ENCODE measurements around the gene RAI1.

RAI1 gene

DNA sequence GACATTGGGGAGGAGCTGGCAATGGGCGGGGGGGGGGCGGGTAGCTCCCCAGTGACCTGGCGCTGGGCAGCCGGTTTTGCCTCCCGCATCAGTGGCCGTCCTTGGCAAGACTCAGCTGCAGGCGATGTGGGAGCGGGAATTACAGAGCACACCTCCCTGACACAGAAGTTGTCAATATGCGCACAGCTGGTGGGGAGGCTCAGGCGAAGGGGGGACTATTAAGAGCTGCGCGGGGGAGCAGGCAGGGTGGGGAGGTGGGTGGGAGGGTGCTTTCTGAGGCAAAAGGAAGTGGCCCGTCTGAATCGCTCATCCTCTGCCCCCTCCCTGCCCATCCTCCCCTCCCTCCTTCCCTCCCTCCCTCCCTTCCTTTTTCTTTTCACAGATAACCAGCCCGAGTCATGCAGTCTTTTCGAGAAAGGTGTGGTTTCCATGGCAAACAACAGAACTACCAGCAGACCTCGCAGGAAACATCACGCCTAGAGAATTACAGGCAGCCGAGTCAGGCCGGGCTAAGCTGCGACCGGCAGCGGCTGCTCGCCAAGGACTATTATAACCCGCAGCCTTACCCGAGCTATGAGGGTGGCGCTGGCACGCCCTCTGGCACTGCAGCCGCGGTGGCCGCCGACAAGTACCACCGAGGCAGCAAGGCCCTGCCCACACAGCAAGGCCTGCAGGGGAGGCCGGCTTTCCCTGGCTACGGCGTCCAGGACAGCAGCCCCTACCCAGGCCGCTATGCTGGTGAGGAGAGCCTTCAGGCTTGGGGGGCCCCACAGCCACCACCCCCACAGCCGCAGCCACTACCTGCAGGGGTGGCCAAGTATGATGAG is 111.5 kb downstream of the RAI1 start:
- Histone ChIP-seq H3K9ac (ENCODE audit: low read depth in 1 of 2, low read length in 2 of 2) (no peak overlapping the region), H3K9me3 (ENCODE audit: control insufficient read depth in 1 of 2, low read length in 2 of 2) (no peaks in the 10 kb centered on the region), H3K36me3 (ENCODE audit: control insufficient read depth in 1 of 2, insufficient read depth in 2 of 2, low read length in 2 of 2) (peaks cover 3 to 39% of the 10 kb centered on the region in 2 donors), H3K27me3 (ENCODE audit: control insufficient read depth in 1 of 2, insufficient read depth in 2 of 2, low read length in 2 of 2) (no peaks in the 10 kb centered on the region), H3K27ac (ENCODE audit: low read depth, low read length) (no peak overlapping the region), H3K4me3 (ENCODE audit: low read depth in 1 of 2, low read length in 2 of 2) (no peak overlapping the region), H3K4me1 (ENCODE audit: control insufficient read depth in 1 of 2, insufficient read depth in 2 of 2, low read length in 2 of 2) (peaks cover 17 to 20% of the 10 kb centered on the region in 2 donors)

DNA sequence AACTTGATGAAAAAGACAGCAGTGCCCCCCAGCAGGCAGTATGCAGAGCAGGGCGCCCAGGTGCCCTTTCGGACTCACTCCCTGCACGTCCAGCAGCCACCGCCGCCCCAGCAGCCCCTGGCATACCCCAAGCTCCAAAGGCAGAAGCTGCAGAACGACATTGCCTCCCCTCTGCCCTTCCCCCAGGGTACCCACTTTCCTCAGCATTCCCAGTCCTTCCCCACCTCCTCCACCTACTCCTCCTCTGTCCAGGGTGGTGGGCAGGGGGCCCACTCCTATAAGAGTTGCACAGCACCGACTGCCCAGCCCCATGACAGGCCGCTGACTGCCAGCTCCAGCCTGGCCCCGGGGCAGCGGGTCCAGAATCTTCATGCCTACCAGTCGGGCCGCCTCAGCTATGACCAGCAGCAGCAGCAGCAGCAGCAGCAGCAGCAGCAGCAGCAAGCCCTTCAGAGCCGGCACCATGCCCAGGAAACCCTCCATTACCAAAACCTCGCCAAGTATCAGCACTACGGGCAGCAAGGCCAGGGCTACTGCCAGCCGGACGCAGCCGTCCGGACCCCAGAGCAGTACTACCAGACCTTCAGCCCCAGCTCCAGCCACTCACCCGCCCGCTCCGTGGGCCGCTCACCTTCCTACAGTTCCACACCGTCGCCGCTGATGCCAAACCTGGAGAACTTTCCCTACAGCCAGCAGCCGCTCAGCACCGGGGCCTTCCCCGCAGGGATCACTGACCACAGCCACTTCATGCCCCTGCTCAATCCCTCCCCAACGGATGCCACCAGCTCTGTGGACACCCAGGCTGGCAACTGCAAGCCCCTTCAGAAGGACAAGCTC is 112.3 kb downstream of the RAI1 start:
- Histone ChIP-seq H3K36me3 (ENCODE audit: control insufficient read depth in 1 of 2, insufficient read depth in 2 of 2, low read length in 2 of 2) (peaks cover 3 to 42% of the 10 kb centered on the region in 2 donors), H3K4me3 (ENCODE audit: low read depth in 1 of 2, low read length in 2 of 2) (no peak overlapping the region), H3K27ac (ENCODE audit: low read depth, low read length) (no peak overlapping the region), H3K27me3 (ENCODE audit: control insufficient read depth in 1 of 2, insufficient read depth in 2 of 2, low read length in 2 of 2) (no peaks in the 10 kb centered on the region), H3K4me1 (ENCODE audit: control insufficient read depth in 1 of 2, insufficient read depth in 2 of 2, low read length in 2 of 2) (peaks cover 17 to 20% of the 10 kb centered on the region in 2 donors), H3K9me3 (ENCODE audit: control insufficient read depth in 1 of 2, low read length in 2 of 2) (no peaks in the 10 kb centered on the region), H3K9ac (ENCODE audit: low read depth in 1 of 2, low read length in 2 of 2) (no peak overlapping the region)

DNA sequence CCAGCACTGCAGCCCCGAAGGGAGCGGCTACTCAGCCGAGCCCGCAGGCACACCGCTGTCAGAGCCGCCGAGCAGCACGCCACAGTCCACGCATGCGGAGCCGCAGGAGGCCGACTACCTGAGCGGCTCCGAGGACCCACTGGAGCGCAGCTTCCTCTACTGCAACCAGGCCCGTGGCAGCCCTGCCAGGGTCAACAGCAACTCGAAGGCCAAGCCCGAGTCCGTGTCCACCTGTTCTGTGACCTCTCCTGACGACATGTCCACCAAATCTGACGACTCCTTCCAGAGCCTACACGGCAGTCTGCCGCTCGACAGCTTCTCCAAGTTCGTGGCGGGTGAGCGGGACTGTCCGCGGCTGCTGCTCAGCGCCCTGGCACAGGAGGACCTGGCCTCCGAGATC is 113.1 kb downstream of the RAI1 start:
- Histone ChIP-seq H3K36me3 (ENCODE audit: control insufficient read depth in 1 of 2, insufficient read depth in 2 of 2, low read length in 2 of 2) (peaks cover 3 to 49% of the 10 kb centered on the region in 2 donors), H3K9ac (ENCODE audit: low read depth in 1 of 2, low read length in 2 of 2) (no peak overlapping the region), H3K27me3 (ENCODE audit: control insufficient read depth in 1 of 2, insufficient read depth in 2 of 2, low read length in 2 of 2) (no peaks in the 10 kb centered on the region), H3K4me3 (ENCODE audit: low read depth in 1 of 2, low read length in 2 of 2) (no peak overlapping the region), H3K27ac (ENCODE audit: low read depth, low read length) (no peak overlapping the region), H3K4me1 (ENCODE audit: control insufficient read depth in 1 of 2, insufficient read depth in 2 of 2, low read length in 2 of 2) (peaks cover 17 to 18% of the 10 kb centered on the region in 2 donors), H3K9me3 (ENCODE audit: control insufficient read depth in 1 of 2, low read length in 2 of 2) (no peaks in the 10 kb centered on the region)

DNA sequence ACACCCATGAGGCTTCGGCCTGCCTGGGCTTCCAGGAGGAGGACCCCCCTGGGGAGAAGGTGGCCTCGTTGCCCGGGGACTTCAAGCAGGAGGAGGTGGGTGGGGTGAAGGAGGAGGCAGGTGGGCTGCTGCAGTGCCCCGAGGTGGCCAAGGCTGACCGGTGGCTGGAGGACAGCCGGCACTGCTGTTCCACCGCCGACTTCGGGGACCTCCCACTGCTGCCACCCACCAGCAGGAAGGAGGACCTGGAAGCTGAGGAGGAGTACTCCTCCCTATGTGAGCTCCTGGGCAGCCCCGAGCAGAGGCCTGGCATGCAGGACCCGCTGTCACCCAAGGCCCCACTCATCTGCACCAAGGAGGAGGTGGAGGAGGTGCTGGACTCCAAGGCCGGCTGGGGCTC is 114.0 kb downstream of the RAI1 start:
- Histone ChIP-seq H3K4me3 (ENCODE audit: low read depth in 1 of 2, low read length in 2 of 2) (no peak overlapping the region), H3K9me3 (ENCODE audit: control insufficient read depth in 1 of 2, low read length in 2 of 2) (no peaks in the 10 kb centered on the region), H3K4me1 (ENCODE audit: control insufficient read depth in 1 of 2, insufficient read depth in 2 of 2, low read length in 2 of 2) (peaks cover 9 to 10% of the 10 kb centered on the region in 2 donors), H3K27ac (ENCODE audit: low read depth, low read length) (no peak overlapping the region), H3K9ac (ENCODE audit: low read depth in 1 of 2, low read length in 2 of 2) (no peak overlapping the region), H3K27me3 (ENCODE audit: control insufficient read depth in 1 of 2, insufficient read depth in 2 of 2, low read length in 2 of 2) (no peaks in the 10 kb centered on the region), H3K36me3 (ENCODE audit: control insufficient read depth in 1 of 2, insufficient read depth in 2 of 2, low read length in 2 of 2) (peaks cover 3 to 49% of the 10 kb centered on the region in 2 donors)

- H3K36me3 ChIP-seq (ENCODE audit: control insufficient read depth in 1 of 2, insufficient read depth in 2 of 2, low read length in 2 of 2) = peaks cover 3 to 49% of the 10 kb centered on the region in 2 donors
- H3K9ac ChIP-seq (ENCODE audit: low read depth in 1 of 2, low read length in 2 of 2) = no peak overlapping the region
- peaks cover 4 to 7% of the 10 kb centered on the region in 2 donors for H3K4me1 ChIP-seq (ENCODE audit: control insufficient read depth in 1 of 2, insufficient read depth in 2 of 2, low read length in 2 of 2)
- no peak overlapping the region for H3K27ac ChIP-seq (ENCODE audit: low read depth, low read length)
- no peaks in the 10 kb centered on the region for H3K9me3 ChIP-seq (ENCODE audit: control insufficient read depth in 1 of 2, low read length in 2 of 2)
- no peaks in the 10 kb centered on the region for H3K27me3 ChIP-seq (ENCODE audit: control insufficient read depth in 1 of 2, insufficient read depth in 2 of 2, low read length in 2 of 2)
- H3K4me3 ChIP-seq (ENCODE audit: low read depth in 1 of 2, low read length in 2 of 2) = no peak overlapping the region
Observed at GRCh38 chr17:17795946-17796786, 114.9 kb downstream of the RAI1 start.

DNA sequence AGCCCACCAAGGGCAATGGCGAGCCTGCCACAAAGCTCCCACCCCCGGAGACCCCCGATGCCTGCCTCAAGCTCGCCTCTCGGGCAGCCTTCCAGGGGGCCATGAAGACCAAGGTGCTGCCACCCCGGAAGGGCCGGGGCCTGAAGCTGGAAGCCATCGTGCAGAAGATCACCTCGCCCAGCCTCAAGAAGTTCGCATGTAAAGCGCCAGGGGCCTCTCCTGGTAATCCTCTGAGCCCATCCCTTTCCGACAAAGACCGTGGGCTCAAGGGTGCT is 115.5 kb downstream of the RAI1 start:
- Histone ChIP-seq H3K27ac (ENCODE audit: low read depth, low read length) (no peak overlapping the region), H3K9me3 (ENCODE audit: control insufficient read depth in 1 of 2, low read length in 2 of 2) (no peaks in the 10 kb centered on the region), H3K4me3 (ENCODE audit: low read depth in 1 of 2, low read length in 2 of 2) (no peak overlapping the region), H3K36me3 (ENCODE audit: control insufficient read depth in 1 of 2, insufficient read depth in 2 of 2, low read length in 2 of 2) (peaks cover 3 to 49% of the 10 kb centered on the region in 2 donors), H3K4me1 (ENCODE audit: control insufficient read depth in 1 of 2, insufficient read depth in 2 of 2, low read length in 2 of 2) (peaks cover 4 to 6% of the 10 kb centered on the region in 2 donors), H3K27me3 (ENCODE audit: control insufficient read depth in 1 of 2, insufficient read depth in 2 of 2, low read length in 2 of 2) (no peaks in the 10 kb centered on the region), H3K9ac (ENCODE audit: low read depth in 1 of 2, low read length in 2 of 2) (no peak overlapping the region)

- no peak overlapping the region for H3K27ac ChIP-seq (ENCODE audit: low read depth, low read length)
- H3K4me1 ChIP-seq (ENCODE audit: control insufficient read depth in 1 of 2, insufficient read depth in 2 of 2, low read length in 2 of 2) = peaks cover 0 to under 1% of the 10 kb centered on the region in 2 donors
- peaks cover 3 to 49% of the 10 kb centered on the region in 2 donors for H3K36me3 ChIP-seq (ENCODE audit: control insufficient read depth in 1 of 2, insufficient read depth in 2 of 2, low read length in 2 of 2)
Observed at GRCh38 chr17:17797119-17797809, 116.0 kb downstream of the RAI1 start.

GRCh38 chr17:17798010-17798556 is 116.8 kb downstream of the RAI1 start:
- Histone ChIP-seq H3K9ac (ENCODE audit: low read depth in 1 of 2, low read length in 2 of 2) (no peak overlapping the region), H3K4me3 (ENCODE audit: low read depth in 1 of 2, low read length in 2 of 2) (no peak overlapping the region), H3K36me3 (ENCODE audit: control insufficient read depth in 1 of 2, insufficient read depth in 2 of 2, low read length in 2 of 2) (peaks cover 3 to 49% of the 10 kb centered on the region in 2 donors), H3K27me3 (ENCODE audit: control insufficient read depth in 1 of 2, insufficient read depth in 2 of 2, low read length in 2 of 2) (no peaks in the 10 kb centered on the region), H3K27ac (ENCODE audit: low read depth, low read length) (no peak overlapping the region), H3K4me1 (ENCODE audit: control insufficient read depth in 1 of 2, insufficient read depth in 2 of 2, low read length in 2 of 2) (no peaks in the 10 kb centered on the region), H3K9me3 (ENCODE audit: control insufficient read depth in 1 of 2, low read length in 2 of 2) (no peaks in the 10 kb centered on the region)

More at GRCh38 chr17:17797119-17797809, 116.0 kb downstream of the RAI1 start:
- Histone ChIP-seq H3K9ac (ENCODE audit: low read depth in 1 of 2, low read length in 2 of 2) (no peak overlapping the region), H3K4me3 (ENCODE audit: low read depth in 1 of 2, low read length in 2 of 2) (no peak overlapping the region), H3K27me3 (ENCODE audit: control insufficient read depth in 1 of 2, insufficient read depth in 2 of 2, low read length in 2 of 2) (no peaks in the 10 kb centered on the region), H3K9me3 (ENCODE audit: control insufficient read depth in 1 of 2, low read length in 2 of 2) (no peaks in the 10 kb centered on the region)

- peaks cover 3 to 45% of the 10 kb centered on the region in 2 donors for H3K36me3 ChIP-seq (ENCODE audit: control insufficient read depth in 1 of 2, insufficient read depth in 2 of 2, low read length in 2 of 2)
- no peaks in the 10 kb centered on the region for H3K27me3 ChIP-seq (ENCODE audit: control insufficient read depth in 1 of 2, insufficient read depth in 2 of 2, low read length in 2 of 2)
- H3K27ac ChIP-seq (ENCODE audit: low read depth, low read length) = no peak overlapping the region
- no peak overlapping the region for H3K4me3 ChIP-seq (ENCODE audit: low read depth in 1 of 2, low read length in 2 of 2)
- H3K4me1 ChIP-seq (ENCODE audit: control insufficient read depth in 1 of 2, insufficient read depth in 2 of 2, low read length in 2 of 2) = no peaks in the 10 kb centered on the region
- H3K9me3 ChIP-seq (ENCODE audit: control insufficient read depth in 1 of 2, low read length in 2 of 2) = no peaks in the 10 kb centered on the region
- H3K9ac ChIP-seq (ENCODE audit: low read depth in 1 of 2, low read length in 2 of 2) = no peak overlapping the region
Observed at GRCh38 chr17:17798573-17799255, 117.5 kb downstream of the RAI1 start.

All from duodenal mucosa (tissue), 2 donors.